ENCODE results near the gene GABBR2.

GABBR2 gene

GRCh38 chr9:98627296-98627695, 81.4 kb downstream of the GABBR2 start:
- Histone ChIP-seq H2AFZ (ENCODE audit: insufficient read depth, low read length, poor library complexity) (no peak overlapping the region), H3K4me1 (ENCODE audit: control insufficient read depth in 1 of 2, insufficient read depth in 2 of 2, low read length in 2 of 2) (peaks cover 0 to 7% of the 10 kb centered on the region in 2 experiments), H2AK5ac (ENCODE audit: low read length) (no peak overlapping the region), H3K4me2 (ENCODE audit: low read length) (no peak overlapping the region), H2BK5ac (ENCODE audit: low read depth, low read length, poor library complexity) (no peak overlapping the region), H4K12ac (ENCODE audit: low read depth, low read length) (no peak overlapping the region), H3K27ac (ENCODE audit: low read depth, low read length) (no peak overlapping the region), H3K14ac (ENCODE audit: low read length) (no peak overlapping the region), H3K79me2 (ENCODE audit: control insufficient read depth, insufficient read depth, low read length, poor library complexity) (no peaks in the 10 kb centered on the region), H3K9me3 (ENCODE audit: insufficient read depth, low read depth, low read length) (no peaks in the 10 kb centered on the region), H3K18ac (ENCODE audit: low read length) (no peak overlapping the region), H3K9ac (ENCODE audit: low read length) (no peak overlapping the region), H2BK12ac (ENCODE audit: low read length) (no peak overlapping the region), H4K8ac (ENCODE audit: low read depth, low read length) (no peak overlapping the region), H3K79me1 (ENCODE audit: low read length) (no peaks in the 10 kb centered on the region), H4K91ac (ENCODE audit: low read depth, low read length) (no peak overlapping the region), H3K4ac (ENCODE audit: low read depth, low read length) (no peak overlapping the region), H3K27me3 (ENCODE audit: insufficient read depth, low read length) (no peaks in the 10 kb centered on the region), H3K23ac (ENCODE audit: low read length) (no peak overlapping the region), H3K4me3 (ENCODE audit: low read depth, low read length) (no peak overlapping the region), H3K36me3 (ENCODE audit: control insufficient read depth in 1 of 2, insufficient read depth in 2 of 2, low read length in 2 of 2) (no peaks in the 10 kb centered on the region), H2BK120ac (ENCODE audit: insufficient read depth, low read length, poor library complexity) (no peak overlapping the region)
- no CpG with 5 or more reads among the region's 7 CpGs for WGBS (ENCODE audit: extremely low coverage, insufficient coverage, insufficient read length)
- no peak for DNase-seq

GRCh38 chr9:98625728-98626127, 83.0 kb downstream of the GABBR2 start:
- Histone ChIP-seq H3K18ac (ENCODE audit: low read length) (no peak overlapping the region), H4K91ac (ENCODE audit: low read depth, low read length) (no peak overlapping the region), H2BK12ac (ENCODE audit: low read length) (no peak overlapping the region), H4K12ac (ENCODE audit: low read depth, low read length) (no peak overlapping the region), H3K9me3 (ENCODE audit: insufficient read depth, low read depth, low read length) (no peaks in the 10 kb centered on the region), H2AFZ (ENCODE audit: insufficient read depth, low read length, poor library complexity) (no peak overlapping the region), H2AK5ac (ENCODE audit: low read length) (no peak overlapping the region), H3K4me2 (ENCODE audit: low read length) (no peak overlapping the region), H3K79me2 (ENCODE audit: control insufficient read depth, insufficient read depth, low read length, poor library complexity) (no peaks in the 10 kb centered on the region), H3K4me1 (ENCODE audit: control insufficient read depth in 1 of 2, insufficient read depth in 2 of 2, low read length in 2 of 2) (peaks cover 0 to 7% of the 10 kb centered on the region in 2 experiments), H3K27me3 (ENCODE audit: insufficient read depth, low read length) (no peaks in the 10 kb centered on the region), H3K23ac (ENCODE audit: low read length) (no peak overlapping the region), H4K8ac (ENCODE audit: low read depth, low read length) (no peak overlapping the region), H3K79me1 (ENCODE audit: low read length) (no peaks in the 10 kb centered on the region), H2BK120ac (ENCODE audit: insufficient read depth, low read length, poor library complexity) (no peak overlapping the region), H3K4ac (ENCODE audit: low read depth, low read length) (no peak overlapping the region), H3K4me3 (ENCODE audit: low read depth, low read length) (no peak overlapping the region), H3K36me3 (ENCODE audit: control insufficient read depth in 1 of 2, insufficient read depth in 2 of 2, low read length in 2 of 2) (no peaks in the 10 kb centered on the region), H2BK5ac (ENCODE audit: low read depth, low read length, poor library complexity) (no peak overlapping the region), H3K14ac (ENCODE audit: low read length) (no peak overlapping the region), H3K27ac (ENCODE audit: low read depth, low read length) (no peak overlapping the region), H3K9ac (ENCODE audit: low read length) (no peak overlapping the region)
- no CpG with 5 or more reads among the region's 5 CpGs for whole genome bisulfite sequencing (ENCODE audit: extremely low coverage, insufficient coverage, insufficient read length)
- DNase-seq: no peak

- Histone ChIP-seq H3K18ac (ENCODE audit: low read length) (no peak overlapping the region), H3K9ac (ENCODE audit: low read length) (no peak overlapping the region), H2AK5ac (ENCODE audit: low read length) (no peak overlapping the region), H3K4me2 (ENCODE audit: low read length) (no peak overlapping the region), H2BK120ac (ENCODE audit: insufficient read depth, low read length, poor library complexity) (no peak overlapping the region), H3K79me1 (ENCODE audit: low read length) (no peaks in the 10 kb centered on the region), H3K9me3 (ENCODE audit: insufficient read depth, low read depth, low read length) (peaks cover 1% of the 10 kb centered on the region), H3K4ac (ENCODE audit: low read depth, low read length) (no peak overlapping the region), H3K36me3 (ENCODE audit: control insufficient read depth in 1 of 2, insufficient read depth in 2 of 2, low read length in 2 of 2) (no peaks in the 10 kb centered on the region), H3K4me1 (ENCODE audit: control insufficient read depth in 1 of 2, insufficient read depth in 2 of 2, low read length in 2 of 2) (no peaks in the 10 kb centered on the region), H4K91ac (ENCODE audit: low read depth, low read length) (no peak overlapping the region), H4K8ac (ENCODE audit: low read depth, low read length) (no peak overlapping the region), H3K14ac (ENCODE audit: low read length) (no peak overlapping the region), H4K12ac (ENCODE audit: low read depth, low read length) (no peak overlapping the region), H3K27ac (ENCODE audit: low read depth, low read length) (no peak overlapping the region), H2BK5ac (ENCODE audit: low read depth, low read length, poor library complexity) (no peak overlapping the region), H2AFZ (ENCODE audit: insufficient read depth, low read length, poor library complexity) (no peak overlapping the region), H3K79me2 (ENCODE audit: control insufficient read depth, insufficient read depth, low read length, poor library complexity) (no peaks in the 10 kb centered on the region), H3K27me3 (ENCODE audit: insufficient read depth, low read length) (no peaks in the 10 kb centered on the region), H3K23ac (ENCODE audit: low read length) (no peak overlapping the region), H3K4me3 (ENCODE audit: low read depth, low read length) (no peak overlapping the region), H2BK12ac (ENCODE audit: low read length) (no peak overlapping the region)
- WGBS (ENCODE audit: extremely low coverage, insufficient coverage, insufficient read length): no CpG with 5 or more reads among the region's 3 CpGs
- DNase-seq: no peak
Observed at GRCh38 chr9:98619788-98620187, 88.9 kb downstream of the GABBR2 start.

- Histone ChIP-seq H3K9ac (ENCODE audit: low read length) (no peak overlapping the region), H3K79me2 (ENCODE audit: control insufficient read depth, insufficient read depth, low read length, poor library complexity) (no peaks in the 10 kb centered on the region), H3K14ac (ENCODE audit: low read length) (no peak overlapping the region), H2AFZ (ENCODE audit: insufficient read depth, low read length, poor library complexity) (no peak overlapping the region), H4K8ac (ENCODE audit: low read depth, low read length) (no peak overlapping the region), H2BK120ac (ENCODE audit: insufficient read depth, low read length, poor library complexity) (no peak overlapping the region), H3K4ac (ENCODE audit: low read depth, low read length) (no peak overlapping the region), H3K9me3 (ENCODE audit: insufficient read depth, low read depth, low read length) (peaks cover 1% of the 10 kb centered on the region), H3K79me1 (ENCODE audit: low read length) (no peaks in the 10 kb centered on the region), H2AK5ac (ENCODE audit: low read length) (no peak overlapping the region), H3K4me2 (ENCODE audit: low read length) (no peak overlapping the region), H3K27ac (ENCODE audit: low read depth, low read length) (no peak overlapping the region), H3K36me3 (ENCODE audit: control insufficient read depth in 1 of 2, insufficient read depth in 2 of 2, low read length in 2 of 2) (no peaks in the 10 kb centered on the region), H3K23ac (ENCODE audit: low read length) (no peak overlapping the region), H3K27me3 (ENCODE audit: insufficient read depth, low read length) (no peaks in the 10 kb centered on the region), H3K4me1 (ENCODE audit: control insufficient read depth in 1 of 2, insufficient read depth in 2 of 2, low read length in 2 of 2) (no peaks in the 10 kb centered on the region), H2BK12ac (ENCODE audit: low read length) (no peak overlapping the region), H4K91ac (ENCODE audit: low read depth, low read length) (no peak overlapping the region), H2BK5ac (ENCODE audit: low read depth, low read length, poor library complexity) (no peak overlapping the region), H3K18ac (ENCODE audit: low read length) (no peak overlapping the region), H3K4me3 (ENCODE audit: low read depth, low read length) (no peak overlapping the region), H4K12ac (ENCODE audit: low read depth, low read length) (no peak overlapping the region)
- no peak for DNase-seq
- WGBS (ENCODE audit: extremely low coverage, insufficient coverage, insufficient read length): no CpG with 5 or more reads among the region's 2 CpGs
Observed at GRCh38 chr9:98615633-98616032, 93.1 kb downstream of the GABBR2 start.

Measured in trophoblast cell (in vitro differentiated cells and primary cell).